Mucosa of rectum (tissue), 2 donors: Measurements from ENCODE around the gene SNED1.

Experiments
- H3K27ac ChIP-seq, 2 donors: one replicate each; pipeline ENCODE4 v1.7.0; 2013; ENCODE audit warnings: inconsistent platforms in 2 of 2, low read depth in 2 of 2, low read length in 2 of 2
- H3K27me3 ChIP-seq, 2 donors: one replicate each; pipeline ENCODE4 v1.7.0; 2013; ENCODE audit warnings: low read length in 2 of 2; ENCODE audit not compliant: control insufficient read depth in 2 of 2, insufficient read depth in 2 of 2
- H3K36me3 ChIP-seq, 2 donors: one replicate each; pipeline ENCODE4 v1.7.0; 2013; ENCODE audit warnings: low read length in 2 of 2; ENCODE audit not compliant: control insufficient read depth in 2 of 2, insufficient read depth in 2 of 2
- H3K4me1 ChIP-seq, 2 donors: one replicate each; pipeline ENCODE4 v1.7.0; 2013; ENCODE audit warnings: low read length in 2 of 2, mild to moderate bottlenecking in 1 of 2; ENCODE audit not compliant: control insufficient read depth in 2 of 2, insufficient read depth in 2 of 2
- H3K4me3 ChIP-seq, 2 donors: one replicate each; pipeline ENCODE4 v1.7.0; 2013; ENCODE audit warnings: low read length in 2 of 2
- H3K9ac ChIP-seq, 2 donors: one replicate each; pipeline ENCODE4 v1.7.0; 2013; ENCODE audit warnings: low read length in 2 of 2, low read depth in 1 of 2, mild to moderate bottlenecking in 1 of 2
- H3K9me3 ChIP-seq, 2 donors: one replicate each; pipeline ENCODE4 v1.7.0; 2013; ENCODE audit warnings: low read length in 2 of 2; ENCODE audit not compliant: control insufficient read depth in 2 of 2
- donor health status: healthy.
- donor health status: Normal muscosa, but diverticular disease.

SNED1 gene

DNA sequence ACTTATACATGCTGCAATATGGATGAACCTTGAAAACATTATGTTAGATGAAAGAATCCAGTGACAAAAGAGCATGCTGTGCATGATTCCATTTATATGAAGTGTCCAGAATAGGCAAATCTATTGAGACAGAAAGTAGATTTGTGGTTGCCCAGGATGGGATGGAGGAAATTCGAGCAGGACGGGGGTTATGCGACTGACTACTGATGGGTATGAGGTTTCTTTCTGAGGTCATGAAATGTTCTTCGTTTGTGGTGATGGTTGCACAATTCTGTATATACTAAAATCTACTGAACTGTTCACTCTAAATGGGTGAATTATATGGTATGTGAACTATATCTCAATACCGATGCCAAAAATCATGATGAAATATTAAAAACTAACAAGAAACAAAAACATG, 122.6 kb downstream of the SNED1 start:
- Histone ChIP-seq H3K9ac (no peak overlapping the region), H3K4me3 (no peak overlapping the region)

DNA sequence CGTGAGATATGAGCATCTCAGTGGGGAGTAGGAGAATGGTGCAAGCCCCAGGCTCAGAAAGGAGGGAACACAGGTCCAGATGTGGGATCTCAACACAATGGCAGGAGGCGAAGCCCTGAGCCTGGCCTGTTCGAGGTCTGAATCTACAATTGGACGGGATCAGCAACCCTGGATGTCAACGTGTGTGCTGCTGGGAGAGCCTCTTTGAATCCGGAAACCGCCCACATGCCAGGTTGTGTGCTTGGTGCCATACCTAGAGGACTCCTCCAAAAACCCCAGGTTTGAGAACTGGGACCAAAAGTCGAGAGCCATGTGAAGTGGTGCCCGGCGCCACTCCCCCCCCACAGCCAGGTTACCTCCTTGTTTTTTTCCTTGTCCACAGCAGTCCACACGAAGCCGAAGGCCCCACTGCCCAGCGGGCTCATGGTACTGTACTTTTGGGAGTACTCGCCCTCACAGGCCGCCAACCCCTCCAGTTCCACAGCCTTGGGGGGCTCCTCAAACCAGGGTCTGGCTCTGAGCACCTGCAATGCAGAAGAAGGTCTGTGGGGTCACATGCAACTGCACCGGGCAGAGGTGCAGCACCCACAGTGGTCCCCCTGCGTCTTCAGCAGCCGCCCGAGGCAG, 124.1 kb downstream of the SNED1 start:
- H3K9me3 ChIP-seq, result no peaks in the 10 kb centered on the region
- no peak overlapping the region for H3K4me3 ChIP-seq
- H3K27ac ChIP-seq, result no peak overlapping the region
- peaks cover 0 to 4% of the 10 kb centered on the region in 2 donors for H3K36me3 ChIP-seq
- H3K4me1 ChIP-seq, result peaks cover 0 to 3% of the 10 kb centered on the region in 2 donors
- no peaks in the 10 kb centered on the region for H3K27me3 ChIP-seq
- H3K9ac ChIP-seq, result no peak overlapping the region

More for the DNA sequence above, 122.6 kb downstream of the SNED1 start:
- peaks cover 0 to 4% of the 10 kb centered on the region in 2 donors for H3K36me3 ChIP-seq
- no peak overlapping the region for H3K27ac ChIP-seq
- peaks cover 0 to 3% of the 10 kb centered on the region in 2 donors for H3K4me1 ChIP-seq
- H3K27me3 ChIP-seq, result no peaks in the 10 kb centered on the region
- H3K9me3 ChIP-seq, result no peaks in the 10 kb centered on the region

- Histone ChIP-seq H3K4me1 (peaks cover 0 to 3% of the 10 kb centered on the region in 2 donors), H3K9me3 (no peaks in the 10 kb centered on the region), H3K36me3 (peaks cover 0 to 4% of the 10 kb centered on the region in 2 donors), H3K27me3 (no peaks in the 10 kb centered on the region), H3K27ac (no peak overlapping the region), H3K9ac (no peak overlapping the region), H3K4me3 (no peak overlapping the region)
Observed at GRCh38 chr2:241123816-241124536, 125.6 kb downstream of the SNED1 start.

DNA sequence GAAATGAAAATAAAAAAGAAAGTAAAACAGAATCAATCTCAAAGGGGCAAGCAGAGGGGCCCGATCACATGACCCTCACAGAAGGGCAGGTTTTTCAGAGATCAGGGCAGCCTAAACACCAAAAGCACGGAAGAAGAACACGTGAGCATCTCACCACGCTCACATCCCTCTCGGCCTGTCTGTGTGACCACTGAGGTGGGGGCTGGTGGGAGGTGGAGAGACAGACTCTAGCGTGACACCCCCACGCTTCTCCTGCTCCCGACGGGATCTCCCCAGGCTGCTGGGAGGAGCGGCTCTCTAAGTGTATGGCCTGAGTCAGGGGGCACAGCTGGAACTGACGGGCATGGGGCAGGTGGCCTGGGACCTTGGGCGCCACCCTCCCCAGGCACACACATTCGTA, 127.2 kb downstream of the SNED1 start:
- Histone ChIP-seq H3K9me3 (no peaks in the 10 kb centered on the region), H3K27me3 (no peaks in the 10 kb centered on the region), H3K36me3 (peaks cover 0 to 4% of the 10 kb centered on the region in 2 donors), H3K9ac (no peak overlapping the region), H3K27ac (no peak overlapping the region), H3K4me1 (peaks cover 0 to 3% of the 10 kb centered on the region in 2 donors), H3K4me3 (no peak overlapping the region)

DNA sequence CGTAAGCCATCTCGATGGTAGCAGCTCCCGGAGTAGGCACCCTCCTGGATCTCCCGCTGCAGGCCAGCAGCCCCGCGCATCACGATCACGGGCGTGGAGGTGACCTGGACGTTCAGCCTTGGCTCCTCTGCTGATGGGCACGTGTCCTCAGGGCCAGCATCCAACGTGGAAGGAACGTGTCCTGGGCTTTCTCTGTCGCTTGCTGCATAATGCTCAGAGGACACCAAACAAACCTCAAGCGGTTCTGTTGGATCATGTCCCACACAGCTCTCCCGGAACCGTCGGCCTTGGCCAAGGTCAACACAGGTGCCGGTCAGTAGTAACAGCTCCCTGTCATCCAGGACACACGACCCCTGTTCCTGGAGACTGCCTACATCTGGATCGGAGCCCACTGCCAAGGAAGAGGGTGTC, 127.8 kb downstream of the SNED1 start:
- Histone ChIP-seq H3K4me3 (no peak overlapping the region), H3K9me3 (no peaks in the 10 kb centered on the region), H3K27me3 (no peaks in the 10 kb centered on the region), H3K36me3 (peaks cover 0 to 2% of the 10 kb centered on the region in 2 donors), H3K4me1 (peaks cover 0 to 3% of the 10 kb centered on the region in 2 donors), H3K9ac (no peak overlapping the region), H3K27ac (no peak overlapping the region)

GRCh38 chr2:241126771-241127202, 128.4 kb downstream of the SNED1 start:
- peaks cover 0 to 3% of the 10 kb centered on the region in 2 donors for H3K4me1 ChIP-seq
- H3K36me3 ChIP-seq, result peaks cover 0 to 5% of the 10 kb centered on the region in 2 donors
- no peak overlapping the region for H3K4me3 ChIP-seq
- no peak overlapping the region for H3K9ac ChIP-seq
- no peaks in the 10 kb centered on the region for H3K27me3 ChIP-seq
- H3K27ac ChIP-seq, result no peak overlapping the region
- H3K9me3 ChIP-seq, result no peaks in the 10 kb centered on the region

DNA sequence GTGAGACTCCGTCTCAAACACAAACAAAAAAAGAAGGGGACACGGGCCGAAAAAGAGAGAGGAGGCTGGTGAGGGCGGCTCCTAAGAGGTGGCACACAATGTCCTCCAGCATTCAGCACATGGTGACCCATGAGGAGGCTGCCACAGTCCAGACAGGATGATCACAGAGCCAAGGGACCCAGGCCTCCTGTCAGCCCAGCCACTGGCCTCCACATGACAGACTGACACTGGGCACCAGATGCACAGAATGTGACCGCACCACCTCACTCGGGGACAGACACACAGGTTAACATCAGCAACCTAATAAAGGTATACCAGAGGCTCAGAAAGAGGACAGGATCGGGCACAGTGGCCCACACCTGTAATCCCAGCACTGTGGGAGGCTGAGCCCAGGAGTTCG, 129.8 kb downstream of the SNED1 start:
- H3K4me3 ChIP-seq, result no peak overlapping the region
- H3K9ac ChIP-seq, result no peak overlapping the region
- no peaks in the 10 kb centered on the region for H3K9me3 ChIP-seq
- H3K27me3 ChIP-seq, result no peaks in the 10 kb centered on the region
- H3K36me3 ChIP-seq, result peaks cover 0 to 3% of the 10 kb centered on the region in 2 donors
- peaks cover 0 to 3% of the 10 kb centered on the region in 2 donors for H3K4me1 ChIP-seq
- no peak overlapping the region for H3K27ac ChIP-seq

- Histone ChIP-seq H3K9ac (no peak overlapping the region), H3K4me3 (no peak overlapping the region), H3K36me3 (peaks cover 0 to 3% of the 10 kb centered on the region in 2 donors)
Observed at GRCh38 chr2:241129086-241129871, 130.9 kb downstream of the SNED1 start.

DNA sequence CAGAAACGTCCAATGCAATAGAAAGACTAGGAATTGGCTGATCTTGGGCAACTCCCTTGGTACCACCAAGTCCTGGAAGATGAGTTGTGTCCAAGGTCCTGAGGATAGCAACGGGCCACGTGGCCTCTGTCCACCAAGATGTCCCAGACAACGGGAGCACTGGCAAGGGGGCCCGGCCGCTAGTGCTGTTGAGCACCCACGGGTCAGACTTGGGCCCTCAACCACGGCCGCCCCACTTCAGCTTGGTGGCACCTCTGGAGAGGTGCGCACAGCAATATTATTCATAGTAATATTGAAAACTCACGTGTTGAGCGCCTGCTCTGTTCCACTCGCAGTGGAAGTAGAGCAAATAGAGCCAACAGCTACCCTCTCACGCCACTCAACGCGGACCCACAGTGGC, 131.9 kb downstream of the SNED1 start:
- Histone ChIP-seq H3K36me3 (peaks cover 0 to 3% of the 10 kb centered on the region in 2 donors), H3K4me1 (peaks cover 0 to under 1% of the 10 kb centered on the region in 2 donors), H3K27me3 (no peaks in the 10 kb centered on the region), H3K9ac (no peak overlapping the region), H3K27ac (no peak overlapping the region), H3K4me3 (no peak overlapping the region), H3K9me3 (no peaks in the 10 kb centered on the region)

More at GRCh38 chr2:241129086-241129871, 130.9 kb downstream of the SNED1 start:
- Histone ChIP-seq H3K9me3 (no peaks in the 10 kb centered on the region), H3K27ac (no peak overlapping the region), H3K4me1 (no peaks in the 10 kb centered on the region), H3K27me3 (no peaks in the 10 kb centered on the region)

DNA sequence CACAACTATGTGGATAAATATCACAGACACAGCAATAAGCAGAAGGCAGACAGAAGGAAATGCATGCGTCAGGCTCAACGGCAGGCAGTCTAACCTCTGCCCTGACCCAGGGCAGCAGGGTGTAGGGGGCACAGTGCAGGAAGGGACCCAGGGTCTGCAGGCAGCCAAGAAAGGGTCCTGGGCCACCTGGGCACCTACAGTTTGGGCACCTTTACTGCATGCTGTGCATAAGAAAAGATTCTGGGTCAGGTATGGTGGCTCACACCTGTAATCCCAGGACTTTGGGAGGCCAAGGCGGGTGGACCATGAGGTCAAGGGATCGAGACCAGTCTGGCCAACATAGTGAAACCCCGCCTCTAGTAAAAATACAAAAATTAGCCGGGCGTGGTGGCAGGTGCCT, 133.1 kb downstream of the SNED1 start:
- Histone ChIP-seq H3K27me3 (no peaks in the 10 kb centered on the region), H3K9me3 (no peaks in the 10 kb centered on the region), H3K9ac (no peak overlapping the region)

More for the DNA sequence above, 133.1 kb downstream of the SNED1 start:
- H3K36me3 ChIP-seq, result peaks cover 0 to 6% of the 10 kb centered on the region in 2 donors
- no peak overlapping the region for H3K27ac ChIP-seq
- H3K4me1 ChIP-seq, result peaks cover 3 to 11% of the 10 kb centered on the region in 2 donors
- H3K4me3 ChIP-seq, result no peak overlapping the region
